H7 (cell line): ENCODE results near the gene ARHGEF25. TPM values are rescaled to one million over a fixed set of nuclear protein-coding genes. Genes with fewer than 3 reads are reported as not detected.
"Not testable (repeated sequence)": the region's sequence is repeated elsewhere in the genome, so short reads cannot be mapped to it uniquely, and the experiment has no call there.

Experiments used
- DNase-seq: peaks from one replicate; pipeline ENCODE4 v3.0.0; 2012
- H3K27me3 ChIP-seq: 2 replicates; pipeline ENCODE4 v1.6.0; 2011; ENCODE audit warnings: mild to moderate bottlenecking, low read length; ENCODE audit not compliant: control insufficient read depth, insufficient read depth
- H3K36me3 ChIP-seq: replicated peaks from 2 replicates; pipeline ENCODE4 v1.5.1; 2011; ENCODE audit warnings: low read length; ENCODE audit not compliant: control insufficient read depth, insufficient read depth
- H3K4me3 ChIP-seq: 2 replicates; pipeline ENCODE4 v1.5.1; 2011; ENCODE audit warnings: low read depth, mild to moderate bottlenecking, control low read depth, low read length, moderate library complexity; ENCODE audit not compliant: insufficient read depth
- total RNA-seq: library from RNA; depleted of rRNA; stranded (reverse); fragments of >200 nt; shearing (Covaris generic); gene quantifications from 2 replicates; pipeline ENCODE4 v1.2.3, GENCODE V29; 2014

ARHGEF25 gene
- total RNA-seq, 1 experiment from 2014 or later, result 8.7 TPM

DNA sequence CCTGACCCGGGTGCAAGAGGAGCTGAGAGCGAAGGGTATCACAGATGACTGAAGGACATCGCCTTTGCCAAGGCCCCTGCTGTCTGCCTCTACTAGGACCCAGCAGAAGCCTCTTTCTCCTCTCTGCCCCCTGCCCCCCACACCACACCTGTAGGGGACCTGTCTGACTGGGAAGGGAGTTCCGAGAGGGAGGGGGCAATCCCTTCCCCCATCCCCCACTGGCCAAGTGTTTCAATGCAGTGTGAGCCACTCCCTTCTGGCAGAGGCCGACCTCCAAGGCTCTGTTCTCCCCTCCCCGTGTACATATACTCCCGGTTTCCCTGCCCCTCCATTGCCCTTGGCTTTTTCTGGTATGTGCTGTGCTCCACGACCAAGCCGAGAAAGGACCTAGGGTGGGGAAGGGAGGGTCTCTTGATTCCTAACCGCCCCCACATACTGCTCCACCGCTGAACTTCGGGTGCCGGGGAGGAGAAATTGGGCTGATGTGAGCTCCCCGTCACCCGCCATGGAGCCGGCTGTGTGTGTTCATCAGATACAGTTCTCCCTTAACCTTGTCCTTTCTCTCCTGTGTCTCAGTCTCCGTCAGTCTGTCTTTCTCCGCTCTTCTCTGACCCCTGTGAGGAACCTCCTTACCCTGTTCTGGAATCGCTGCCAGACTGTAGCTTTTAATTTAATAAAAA lies 2.0 kb upstream of the ARHGEF25 start:
- peak; percentile 80 for DNase-seq
- peak overlapping the region; percentile 63 for H3K4me3 ChIP-seq
- no peaks in the 10 kb centered on the region; the same call in 1 of the 2 replicates for H3K36me3 ChIP-seq
- H3K27me3 ChIP-seq, result peaks cover 43% of the 10 kb centered on the region

DNA sequence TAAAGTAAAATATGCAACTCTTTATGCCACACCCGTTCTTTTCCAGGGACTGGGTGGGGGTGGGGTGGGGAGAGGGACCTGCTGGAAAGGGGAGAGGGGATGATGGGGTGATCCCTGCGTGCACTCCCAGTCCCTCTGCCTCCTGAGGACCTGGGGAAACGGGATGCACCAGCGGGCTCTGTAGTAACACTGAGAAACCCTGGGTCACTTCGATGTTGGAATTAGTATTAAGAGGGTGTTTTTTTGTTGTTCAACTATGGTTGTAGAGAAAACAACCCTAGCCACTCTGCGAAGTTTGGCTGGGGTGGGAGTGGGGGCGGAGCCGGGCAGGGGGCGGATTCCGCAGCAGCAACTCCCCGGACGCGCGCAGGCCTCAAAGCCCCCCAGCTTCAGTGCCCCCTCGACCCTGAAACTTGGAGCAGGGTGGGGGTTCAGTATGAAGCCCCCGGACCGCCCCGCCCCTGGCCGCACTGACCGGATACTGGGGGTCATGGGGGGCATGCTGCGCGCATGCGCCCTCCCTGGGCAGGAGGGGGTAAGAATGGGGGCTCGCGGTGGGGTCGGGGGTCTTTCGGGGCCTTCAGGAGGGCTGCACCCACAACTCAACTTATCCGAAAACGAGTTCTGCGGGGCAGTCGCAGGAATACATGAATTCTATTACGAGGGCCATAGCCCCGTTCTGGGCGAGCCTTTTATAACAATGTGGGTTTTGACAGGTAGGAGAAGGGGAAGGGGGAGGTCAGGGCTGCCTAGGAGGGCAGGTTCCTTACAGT lies 1.3 kb upstream of the ARHGEF25 start:
- H3K4me3 ChIP-seq, result peak overlapping the region; percentile 63
- peak; percentile 80 for DNase-seq

DNA sequence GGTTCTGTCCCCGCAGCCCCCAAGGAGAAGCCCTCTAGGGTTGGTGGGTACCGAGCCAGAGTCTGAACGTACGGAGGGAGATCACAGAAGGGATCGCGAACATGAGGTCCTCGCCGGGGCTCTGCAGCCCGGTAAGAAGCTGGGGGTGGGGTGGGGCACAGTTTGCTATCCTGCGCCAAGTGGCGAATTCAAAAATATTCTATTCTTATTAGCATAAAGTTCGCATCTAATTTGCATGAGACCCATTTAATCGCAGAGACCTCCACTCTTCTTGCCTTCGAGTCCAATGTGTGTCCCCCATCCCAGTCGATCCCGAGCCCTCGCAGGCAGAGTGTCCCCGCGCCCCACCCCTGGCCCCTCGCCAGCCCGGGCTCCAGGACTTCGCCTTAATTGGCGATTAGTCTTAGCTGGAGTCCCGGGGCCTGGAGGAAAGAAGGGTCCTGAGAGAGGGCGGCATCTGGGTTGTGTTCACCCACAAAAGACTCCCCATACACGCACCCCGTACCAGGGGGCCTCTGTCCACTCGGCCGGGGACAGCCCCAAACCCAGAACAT lies 604 bp upstream of the ARHGEF25 start:
- peaks cover 57% of the 10 kb centered on the region for H3K27me3 ChIP-seq
- no peaks in the 10 kb centered on the region; the same call in 1 of the 2 replicates for H3K36me3 ChIP-seq
- peak overlapping the region; percentile 63 for H3K4me3 ChIP-seq
- DNase-seq, result peak; percentile 83

More for the DNA sequence above, 1.3 kb upstream of the ARHGEF25 start:
- Histone ChIP-seq H3K36me3 (no peaks in the 10 kb centered on the region; the same call in 1 of the 2 replicates), H3K27me3 (peaks cover 51% of the 10 kb centered on the region)

DNA sequence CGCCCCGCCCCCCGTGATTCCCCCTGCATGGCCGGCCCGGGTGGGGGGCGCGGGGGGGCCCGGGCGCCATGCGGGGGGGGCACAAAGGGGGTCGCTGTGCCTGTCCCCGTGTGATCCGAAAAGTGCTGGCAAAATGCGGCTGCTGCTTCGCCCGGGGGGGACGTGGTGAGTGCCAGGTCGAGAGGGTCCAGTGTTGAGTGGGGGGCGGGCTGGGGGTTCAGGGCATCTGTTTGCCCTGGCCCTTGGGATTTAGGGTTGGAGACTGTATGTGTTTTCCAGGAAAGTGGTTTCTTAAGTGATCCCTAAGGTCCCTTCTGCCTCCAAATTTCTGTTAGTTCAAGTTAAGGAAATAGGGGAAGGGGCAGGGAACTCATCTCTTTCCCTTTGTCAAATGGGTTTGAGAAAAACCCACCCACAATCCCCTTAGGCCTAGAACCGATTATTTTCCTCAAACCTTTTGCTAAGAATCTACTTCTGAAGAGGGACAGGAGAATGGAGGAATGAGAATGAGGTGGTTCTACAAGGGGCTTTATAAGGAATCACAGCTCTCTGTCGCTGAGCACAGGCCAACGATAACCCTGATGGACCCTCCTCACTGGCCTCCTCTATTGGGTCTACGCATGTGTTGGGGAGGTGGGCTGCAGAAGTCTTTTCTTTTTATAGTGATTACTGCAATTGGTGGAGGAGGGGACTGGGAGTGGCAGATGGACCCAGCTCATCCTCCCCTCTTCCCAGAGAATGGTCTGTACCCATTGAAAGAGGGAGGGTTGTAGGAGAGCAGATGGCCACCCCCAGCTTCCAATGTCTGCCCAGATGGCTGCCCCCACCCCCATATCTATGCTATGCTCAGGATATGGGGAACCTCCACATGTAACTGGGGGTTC lies 834 bp downstream of the ARHGEF25 start:
- peak; percentile 64 for DNase-seq
- peaks cover 71% of the 10 kb centered on the region for H3K27me3 ChIP-seq
- no peaks in the 10 kb centered on the region; the same call in 1 of the 2 replicates for H3K36me3 ChIP-seq
- peak overlapping the region; percentile 63 for H3K4me3 ChIP-seq

DNA sequence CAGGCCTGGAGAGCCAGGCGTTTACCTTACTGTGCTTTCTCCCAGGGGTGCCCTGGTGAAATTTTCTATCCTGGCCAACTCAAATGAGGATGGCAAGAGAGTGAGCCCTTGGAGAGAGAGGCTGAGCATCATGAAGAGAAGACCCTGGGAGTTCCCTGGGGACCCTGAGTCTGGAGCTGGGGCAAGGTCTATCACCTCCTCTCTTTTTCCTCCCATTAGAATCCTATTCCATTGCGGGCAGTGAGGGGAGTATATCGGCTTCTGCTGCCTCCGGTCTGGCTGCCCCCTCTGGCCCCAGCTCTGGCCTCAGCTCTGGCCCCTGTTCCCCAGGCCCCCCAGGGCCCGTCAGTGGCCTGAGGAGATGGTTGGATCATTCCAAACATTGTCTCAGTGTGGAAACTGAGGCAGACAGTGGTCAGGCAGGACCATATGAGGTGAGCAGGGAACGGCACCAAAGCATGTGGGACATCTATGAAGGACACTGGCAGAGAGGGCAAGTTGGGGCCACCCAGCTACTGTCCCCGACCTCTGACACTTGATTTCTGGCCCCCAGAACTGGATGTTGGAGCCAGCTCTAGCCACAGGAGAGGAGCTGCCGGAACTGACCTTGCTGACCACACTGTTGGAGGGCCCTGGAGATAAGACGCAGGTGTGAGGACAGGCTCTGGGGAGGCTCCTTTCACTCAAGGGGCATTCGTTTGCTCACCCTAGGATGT lies 1.6 kb downstream of the ARHGEF25 start:
- H3K36me3 ChIP-seq, result no peaks in the 10 kb centered on the region; the same call in 1 of the 2 replicates
- no peak for DNase-seq
- no peak overlapping the region for H3K4me3 ChIP-seq
- H3K27me3 ChIP-seq, result peaks cover 79% of the 10 kb centered on the region

DNA sequence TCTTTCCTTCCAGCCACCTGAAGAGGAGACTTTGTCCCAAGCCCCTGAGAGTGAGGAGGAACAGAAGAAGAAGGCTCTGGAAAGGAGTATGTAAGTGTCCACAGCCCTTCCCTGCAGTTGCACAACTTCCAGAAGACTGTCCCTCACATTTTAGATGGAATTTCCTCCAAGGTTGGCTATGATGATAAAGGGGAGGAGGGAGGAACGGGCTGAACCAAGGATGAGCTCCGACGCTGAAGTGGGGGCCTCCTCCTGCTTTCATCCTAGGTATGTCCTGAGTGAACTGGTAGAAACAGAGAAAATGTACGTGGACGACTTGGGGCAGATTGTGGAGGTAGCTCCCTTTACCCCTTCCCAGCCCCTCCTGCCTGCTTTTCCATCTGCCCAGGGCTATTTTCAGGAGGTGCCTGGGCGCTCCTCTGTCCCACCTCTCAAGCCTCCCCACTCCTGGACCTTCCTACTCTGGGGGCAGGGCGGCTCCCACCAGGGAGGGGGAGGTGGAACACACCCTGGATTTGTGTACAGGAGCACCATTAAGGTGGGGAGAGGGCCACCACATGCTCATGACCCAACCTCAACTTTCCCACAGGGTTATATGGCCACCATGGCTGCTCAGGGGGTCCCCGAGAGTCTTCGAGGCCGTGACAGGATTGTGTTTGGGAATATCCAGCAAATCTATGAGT lies 2.3 kb downstream of the ARHGEF25 start:
- Histone ChIP-seq H3K36me3 (no peaks in the 10 kb centered on the region), H3K4me3 (no peak overlapping the region), H3K27me3 (peaks cover 86% of the 10 kb centered on the region)
- DNase-seq, result peak; percentile 19

DNA sequence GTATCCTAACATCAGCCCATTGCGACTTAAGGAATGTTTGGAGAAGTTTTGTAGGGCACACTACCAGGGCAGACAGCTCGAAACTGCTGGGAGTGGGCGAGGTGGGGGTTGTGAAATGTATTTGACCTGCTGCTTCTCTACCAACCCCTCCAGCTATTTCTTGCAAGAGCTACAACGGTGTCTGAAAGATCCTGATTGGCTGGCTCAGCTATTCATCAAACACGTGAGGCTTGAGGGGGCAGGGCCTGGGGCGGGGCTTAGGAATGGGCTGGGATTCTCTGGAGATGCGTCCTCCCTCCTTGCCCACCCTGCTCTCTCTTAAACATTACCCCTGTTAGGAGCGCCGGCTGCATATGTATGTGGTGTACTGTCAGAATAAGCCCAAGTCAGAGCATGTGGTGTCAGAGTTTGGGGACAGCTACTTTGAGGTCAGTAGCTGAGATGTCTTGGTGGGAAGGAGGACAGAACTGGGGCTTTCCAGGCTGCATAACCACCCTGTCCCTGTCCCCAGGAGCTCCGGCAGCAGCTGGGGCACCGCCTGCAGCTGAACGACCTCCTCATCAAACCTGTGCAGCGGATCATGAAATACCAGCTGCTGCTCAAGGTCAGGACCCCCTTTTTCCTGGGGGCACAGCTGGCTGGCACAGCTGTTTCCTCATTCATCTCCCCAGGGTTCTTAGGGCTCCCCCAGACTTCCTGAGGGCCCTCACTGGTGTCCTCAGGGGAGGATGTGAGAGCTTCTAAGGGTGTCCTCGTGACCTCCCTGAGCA lies 3.1 kb downstream of the ARHGEF25 start:
- Histone ChIP-seq H3K27me3 (peaks cover 92% of the 10 kb centered on the region), H3K36me3 (no peaks in the 10 kb centered on the region), H3K4me3 (no peak overlapping the region)
- DNase-seq, result peak; percentile 94

DNA sequence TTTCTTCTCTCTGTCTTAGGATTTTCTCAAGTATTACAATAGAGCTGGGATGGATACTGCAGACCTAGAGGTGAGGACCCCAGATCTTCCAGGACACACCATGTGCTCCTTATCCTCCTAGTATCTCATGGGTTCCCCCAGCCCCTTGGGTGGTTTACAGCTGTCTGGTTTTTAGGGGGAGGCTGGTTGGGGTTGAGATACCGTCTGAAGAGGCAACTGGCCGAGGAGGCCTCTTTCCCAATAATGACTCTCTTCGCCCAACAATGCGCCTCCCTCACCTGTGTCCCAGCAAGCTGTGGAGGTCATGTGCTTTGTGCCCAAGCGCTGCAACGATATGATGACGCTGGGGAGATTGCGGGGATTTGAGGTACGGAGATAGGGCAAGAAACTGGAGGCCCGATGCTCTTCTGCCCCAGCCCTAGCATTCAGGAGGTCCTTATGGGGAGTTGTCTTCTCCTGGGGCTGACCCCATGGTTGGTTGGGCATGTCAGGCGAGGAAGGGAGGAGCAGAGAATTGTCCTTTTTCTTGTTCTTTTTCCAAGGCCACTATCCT lies 3.8 kb downstream of the ARHGEF25 start:
- DNase-seq, result no peak
- Histone ChIP-seq H3K27me3 (peaks cover 96% of the 10 kb centered on the region), H3K36me3 (no peaks in the 10 kb centered on the region), H3K4me3 (no peak overlapping the region)

DNA sequence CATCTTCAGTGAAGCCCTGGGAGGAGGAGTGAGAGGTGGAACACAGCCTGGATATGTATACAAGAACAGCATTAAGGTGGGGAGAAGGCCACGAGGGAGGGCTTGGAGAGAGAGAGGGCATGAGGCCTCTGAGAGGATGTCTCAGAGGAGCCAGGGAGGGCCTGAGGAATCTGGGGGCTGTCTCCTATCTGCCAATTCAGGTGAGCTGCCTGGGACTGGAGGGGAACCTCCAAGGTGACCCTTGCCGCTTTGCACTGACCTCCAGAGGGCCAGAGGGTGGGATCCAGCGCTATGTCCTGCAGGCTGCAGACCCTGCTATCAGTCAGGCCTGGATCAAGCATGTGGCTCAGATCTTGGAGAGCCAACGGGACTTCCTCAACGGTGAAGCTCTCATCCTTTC lies 4.4 kb downstream of the ARHGEF25 start:
- DNase-seq, result peak; percentile 19
- peaks cover 97% of the 10 kb centered on the region for H3K27me3 ChIP-seq
- H3K36me3 ChIP-seq, result no peaks in the 10 kb centered on the region
- H3K4me3 ChIP-seq, result no peak overlapping the region

DNA sequence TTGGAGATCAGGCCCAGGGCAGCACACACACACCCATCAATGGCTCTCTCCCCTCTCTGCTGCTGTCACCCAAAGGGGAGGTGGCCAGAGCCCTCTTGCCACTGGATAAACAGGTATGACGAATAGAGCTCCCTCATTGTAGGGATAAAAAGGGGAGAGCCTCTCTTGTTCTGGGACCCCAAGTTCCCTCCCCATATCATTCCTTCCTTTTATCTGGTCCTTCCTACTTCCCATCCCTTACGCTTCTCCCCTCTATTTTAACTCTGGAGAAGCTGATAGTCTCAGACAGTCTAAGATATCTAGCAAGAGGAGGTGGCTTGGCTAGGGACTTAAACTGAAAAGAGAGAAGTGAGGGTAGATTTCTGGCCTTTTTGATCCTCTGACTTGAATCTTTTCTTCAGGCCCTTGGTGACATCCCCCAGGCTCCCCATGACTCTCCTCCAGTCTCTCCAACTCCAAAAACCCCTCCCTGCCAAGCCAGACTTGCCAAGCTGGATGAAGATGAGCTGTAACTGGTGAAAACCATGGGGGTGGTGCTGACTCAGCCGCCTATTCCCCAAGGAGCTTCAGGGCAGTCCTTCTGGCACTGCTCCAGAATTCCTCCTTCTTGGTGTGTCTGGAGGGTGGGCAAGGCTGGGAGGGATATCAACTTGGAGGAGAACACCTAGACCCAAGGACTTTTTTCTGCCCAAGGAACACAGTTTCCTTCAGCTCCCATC lies 5.3 kb downstream of the ARHGEF25 start:
- Histone ChIP-seq H3K27me3 (peaks cover 97% of the 10 kb centered on the region), H3K4me3 (no peak overlapping the region), H3K36me3 (no peaks in the 10 kb centered on the region)
- DNase-seq, result no peak

DNA sequence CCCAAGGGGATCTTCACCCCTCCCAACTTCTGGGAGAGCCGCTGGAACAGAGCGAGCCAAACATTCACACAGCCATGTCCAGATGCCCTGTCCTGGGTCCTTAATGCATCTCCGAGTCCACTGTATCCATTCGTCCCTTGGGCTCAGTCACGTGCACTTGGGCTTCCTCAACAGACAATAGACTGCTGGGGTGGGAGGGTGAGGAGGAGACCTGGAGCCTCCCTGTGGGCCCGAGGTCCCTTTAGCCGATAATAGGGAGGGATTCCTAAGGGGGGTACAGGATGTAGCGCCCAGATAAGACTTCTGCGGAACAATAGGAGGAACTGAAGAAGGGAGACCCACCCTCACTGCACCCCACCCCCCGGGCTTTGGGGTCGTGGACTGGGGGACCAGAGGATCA lies 6.7 kb downstream of the ARHGEF25 start:
- Histone ChIP-seq H3K27me3 (peaks cover 99% of the 10 kb centered on the region), H3K36me3 (no peaks in the 10 kb centered on the region), H3K4me3 (no peak overlapping the region)
- peak; percentile 22 for DNase-seq

DNA sequence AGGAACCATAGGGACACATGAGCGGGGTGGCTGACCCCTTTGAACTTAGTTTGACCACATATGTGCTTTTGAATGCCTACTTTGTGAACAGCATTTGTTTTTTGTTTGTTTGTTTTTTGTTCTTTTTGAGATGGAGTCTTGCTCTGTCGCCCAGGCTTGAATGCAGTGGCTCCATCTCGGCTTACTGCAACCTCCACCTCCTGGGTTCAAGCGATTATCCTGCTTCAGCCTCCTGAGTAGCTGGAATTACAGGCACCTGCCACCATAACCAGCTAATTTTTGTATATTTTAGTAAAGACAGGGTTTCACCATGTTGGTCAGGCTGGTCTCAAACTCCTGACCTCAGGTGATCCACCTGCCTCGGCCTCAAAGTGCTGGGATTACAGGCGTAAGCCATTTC lies 7.2 kb downstream of the ARHGEF25 start:
- H3K27me3 ChIP-seq, result peaks cover 99% of the 10 kb centered on the region
- DNase-seq, H3K4me3 ChIP-seq, H3K36me3 ChIP-seq: not testable (repeated sequence)
